IPS-11a (cell line): Measurements from ENCODE around the gene MUC4.
"Not testable (repeated sequence)": the region's sequence is repeated elsewhere in the genome, so short reads cannot be mapped to it uniquely, and the experiment has no call there.

ENCODE experiments used
- H3K4me3 ChIP-seq: one replicate; pipeline ENCODE4 v1.5.1; 2013; ENCODE audit warnings: low read depth, low read length, control low read depth

The MUC4 gene

GRCh38 chr3:195748661-195749060 is 63.1 kb downstream of the MUC4 start:
- no peak overlapping the region for H3K4me3 ChIP-seq

DNA sequence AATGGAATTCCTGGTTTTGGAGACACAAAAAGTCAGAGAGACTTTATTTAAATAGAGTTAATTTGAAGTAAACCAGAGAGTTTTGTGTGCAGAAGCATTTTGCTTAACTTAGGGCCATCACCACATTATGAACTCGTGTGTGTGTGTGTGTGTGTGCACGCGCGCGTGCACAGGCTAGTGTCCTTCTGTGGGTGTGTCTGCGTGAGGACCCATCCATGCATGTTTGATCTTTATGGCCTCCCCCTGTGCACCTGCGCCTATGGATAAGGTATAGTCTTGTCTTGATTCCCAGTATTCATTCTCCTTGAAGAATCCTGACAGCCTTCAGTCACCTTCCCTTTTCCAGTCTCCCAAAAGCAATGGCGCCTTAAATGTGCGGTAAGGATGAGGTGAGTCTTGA is 65.0 kb downstream of the MUC4 start:
- H3K4me3 ChIP-seq = no peak overlapping the region

DNA sequence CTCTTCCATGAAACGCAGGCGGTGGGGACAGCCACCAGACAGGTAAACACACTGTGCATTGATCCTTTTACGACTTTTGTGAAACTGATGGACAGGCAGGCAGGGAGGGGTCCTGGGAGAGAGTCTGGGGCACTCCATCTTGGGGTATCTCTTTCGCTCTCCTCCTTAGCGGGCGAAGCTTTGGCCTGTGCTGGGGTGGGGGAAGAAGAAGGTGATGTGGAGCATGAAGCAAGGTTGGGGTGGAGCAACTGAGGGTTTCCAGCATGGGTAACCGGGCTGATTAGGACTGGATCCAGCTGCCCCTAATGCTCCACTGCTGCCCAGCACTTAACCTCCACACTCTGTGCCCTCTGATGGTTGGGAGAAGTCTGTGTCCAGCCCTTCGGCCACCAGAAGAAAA is 65.4 kb downstream of the MUC4 start:
- no peak overlapping the region for H3K4me3 ChIP-seq

GRCh38 chr3:195744437-195744836 is 67.3 kb downstream of the MUC4 start:
- no peak overlapping the region for H3K4me3 ChIP-seq

GRCh38 chr3:195739561-195740111 is 72.1 kb downstream of the MUC4 start:
- H3K4me3 ChIP-seq = no peak overlapping the region

GRCh38 chr3:195738274-195739044 is 73.3 kb downstream of the MUC4 start:
- no peak overlapping the region for H3K4me3 ChIP-seq

- not testable (repeated sequence) for H3K4me3 ChIP-seq
These were observed 73.9 kb downstream of the MUC4 start for GRCh38 chr3:195737782-195738181.

DNA sequence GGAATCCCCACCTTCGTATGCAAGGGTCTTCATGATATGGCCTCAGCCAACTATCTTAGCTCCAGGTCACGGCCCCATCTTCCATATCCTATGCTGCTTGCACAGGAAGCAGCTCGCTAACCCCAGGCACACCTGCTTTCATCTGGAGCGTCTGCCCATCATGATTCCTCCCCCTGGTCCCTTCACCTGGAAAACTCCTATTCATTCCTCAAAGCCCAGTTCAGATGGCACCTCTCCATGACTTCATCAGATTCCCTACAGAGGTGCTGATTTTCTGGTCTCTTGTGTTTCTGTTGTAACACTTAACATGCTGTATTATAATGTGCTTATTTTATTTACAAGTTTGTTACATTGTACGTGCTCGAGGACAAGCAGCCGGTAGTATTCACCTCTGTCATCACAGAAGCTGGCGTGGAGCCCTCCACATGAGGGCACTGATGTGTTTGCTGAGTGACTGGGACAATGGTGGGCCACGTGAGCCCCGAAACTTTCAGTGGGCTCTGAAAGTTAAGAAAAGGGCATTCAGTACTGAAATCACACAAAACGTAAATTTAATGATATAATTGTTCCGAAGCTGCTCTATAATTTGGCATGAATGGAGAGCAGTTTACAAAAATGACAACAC is 74.8 kb downstream of the MUC4 start:
- H3K4me3 ChIP-seq = no peak overlapping the region

DNA sequence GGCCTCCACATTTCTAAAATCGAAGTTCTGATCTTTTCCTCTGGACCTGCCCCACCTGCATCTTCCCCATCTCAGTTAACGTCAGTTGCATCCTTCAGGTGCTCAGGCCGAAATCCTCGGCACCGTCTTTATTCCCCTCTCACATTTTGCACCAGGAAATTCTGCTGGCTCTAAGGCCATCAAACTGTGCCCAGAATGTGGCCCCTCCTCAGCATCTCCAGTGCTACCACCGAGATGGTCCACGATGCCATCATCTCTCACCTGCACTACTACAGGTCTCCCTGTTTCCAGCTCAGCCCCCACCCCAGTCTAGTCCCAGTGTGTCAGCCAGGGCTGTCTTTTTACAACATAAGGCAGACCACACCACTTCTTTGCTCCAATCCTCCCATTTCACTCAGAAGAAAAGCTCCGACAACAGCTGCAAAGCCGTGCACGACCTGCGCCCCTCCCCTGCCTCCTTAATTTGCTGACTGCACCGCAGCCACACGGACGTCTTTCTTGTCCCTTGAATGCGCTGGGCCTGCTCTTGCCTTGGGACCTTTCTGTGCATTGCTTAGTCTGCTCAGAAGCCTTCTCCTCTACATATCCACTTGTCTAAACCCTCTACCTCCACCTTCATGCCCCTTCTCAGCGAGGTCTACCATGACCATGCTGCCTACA is 76.6 kb downstream of the MUC4 start:
- H3K4me3 ChIP-seq = no peak overlapping the region

DNA sequence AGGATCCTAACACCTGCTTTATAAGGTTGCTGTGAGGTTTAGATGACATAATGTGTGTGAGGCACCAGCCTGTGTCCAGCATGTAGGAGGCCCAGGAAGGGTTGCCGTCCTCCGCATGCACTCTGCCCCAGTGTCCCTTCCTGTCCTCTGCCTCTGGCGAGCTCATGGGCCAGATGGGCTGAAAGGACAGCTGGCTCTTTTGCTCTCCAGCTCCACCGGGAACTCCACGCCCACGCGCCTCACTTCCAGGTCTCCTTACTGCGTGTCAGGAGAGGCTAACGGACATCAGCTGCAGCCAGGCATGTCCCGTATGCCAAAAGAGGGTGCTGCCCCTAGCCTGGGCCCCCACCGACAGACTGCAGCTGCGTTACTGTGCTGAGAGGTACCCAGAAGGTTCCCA is 78.8 kb downstream of the MUC4 start:
- H3K4me3 ChIP-seq = no peak overlapping the region

- no peak overlapping the region for H3K4me3 ChIP-seq
These were observed 80.3 kb downstream of the MUC4 start for GRCh38 chr3:195731356-195731905.

GRCh38 chr3:195729476-195730251 is 82.1 kb downstream of the MUC4 start:
- no peak overlapping the region for H3K4me3 ChIP-seq

DNA sequence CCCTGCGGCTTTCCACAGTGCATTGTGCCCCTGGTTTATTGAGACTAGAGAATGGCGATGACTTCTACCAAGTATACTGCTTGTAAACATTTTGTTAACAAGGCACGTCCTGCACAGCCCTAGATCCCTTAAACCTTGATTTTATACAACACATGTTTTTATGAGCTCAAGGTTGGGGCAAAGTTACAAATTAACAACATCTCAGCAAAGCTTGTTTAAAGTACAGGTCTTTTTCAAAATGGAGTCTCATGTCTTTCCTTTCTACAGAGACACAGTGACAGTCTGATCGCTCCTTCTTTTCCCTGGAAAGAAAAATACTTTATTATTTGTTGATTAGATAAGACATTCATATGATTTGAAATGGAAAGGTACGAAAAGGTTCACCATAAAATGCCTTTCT is 82.9 kb downstream of the MUC4 start:
- not testable (repeated sequence) for H3K4me3 ChIP-seq

DNA sequence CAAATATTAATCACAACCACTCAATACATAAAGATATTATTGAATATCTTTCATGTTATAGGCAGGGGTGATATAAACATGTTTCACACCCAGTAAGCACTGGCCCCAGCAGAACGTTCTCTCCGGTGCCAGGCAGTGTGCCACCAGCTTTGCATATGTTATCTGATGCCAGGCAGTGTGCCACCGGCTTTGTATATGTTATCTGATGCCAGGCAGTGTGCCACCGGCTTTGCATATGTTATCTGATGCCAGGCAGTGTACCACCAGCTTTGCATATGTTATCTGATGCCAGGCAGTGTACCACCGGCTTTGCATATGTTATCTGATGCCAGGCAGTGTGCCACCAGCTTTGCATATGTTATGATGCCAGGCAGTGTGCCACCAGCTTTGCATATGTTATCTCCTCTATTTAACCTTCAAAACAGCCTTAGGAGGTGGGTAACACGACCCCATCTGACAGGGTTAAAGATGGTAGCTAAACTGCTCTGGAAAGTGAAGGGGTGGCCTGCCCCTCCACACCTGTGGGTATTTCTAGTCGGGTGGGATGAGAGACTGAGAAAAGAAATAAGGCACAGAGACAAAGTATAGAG is 84.0 kb downstream of the MUC4 start:
- no peak overlapping the region for H3K4me3 ChIP-seq

DNA sequence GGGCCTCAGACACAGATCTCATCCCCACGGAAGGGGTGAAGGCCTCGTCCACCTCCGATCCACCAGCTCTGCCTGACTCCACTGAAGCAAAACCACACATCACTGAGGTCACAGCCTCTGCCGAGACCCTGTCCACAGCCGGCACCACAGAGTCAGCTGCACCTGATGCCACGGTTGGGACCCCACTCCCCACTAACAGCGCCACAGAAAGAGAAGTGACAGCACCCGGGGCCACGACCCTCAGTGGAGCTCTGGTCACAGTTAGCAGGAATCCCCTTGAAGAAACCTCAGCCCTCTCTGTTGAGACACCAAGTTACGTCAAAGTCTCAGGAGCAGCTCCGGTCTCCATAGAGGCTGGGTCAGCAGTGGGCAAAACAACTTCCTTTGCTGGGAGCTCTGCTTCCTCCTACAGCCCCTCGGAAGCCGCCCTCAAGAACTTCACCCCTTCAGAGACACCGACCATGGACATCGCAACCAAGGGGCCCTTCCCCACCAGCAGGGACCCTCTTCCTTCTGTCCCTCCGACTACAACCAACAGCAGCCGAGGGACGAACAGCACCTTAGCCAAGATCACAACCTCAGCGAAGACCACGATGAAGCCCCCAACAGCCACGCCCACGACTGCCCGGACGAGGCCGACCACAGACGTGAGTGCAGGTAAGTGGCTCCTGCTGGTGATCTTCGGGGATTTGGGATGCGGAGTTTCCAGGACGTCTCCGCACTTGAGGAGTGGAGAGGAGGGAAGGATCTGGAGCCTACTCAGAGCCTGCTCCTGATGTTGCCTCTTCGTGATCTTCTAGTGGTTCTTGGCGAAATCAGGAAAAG is 85.6 kb downstream of the MUC4 start:
- H3K4me3 ChIP-seq = not testable (repeated sequence)

DNA sequence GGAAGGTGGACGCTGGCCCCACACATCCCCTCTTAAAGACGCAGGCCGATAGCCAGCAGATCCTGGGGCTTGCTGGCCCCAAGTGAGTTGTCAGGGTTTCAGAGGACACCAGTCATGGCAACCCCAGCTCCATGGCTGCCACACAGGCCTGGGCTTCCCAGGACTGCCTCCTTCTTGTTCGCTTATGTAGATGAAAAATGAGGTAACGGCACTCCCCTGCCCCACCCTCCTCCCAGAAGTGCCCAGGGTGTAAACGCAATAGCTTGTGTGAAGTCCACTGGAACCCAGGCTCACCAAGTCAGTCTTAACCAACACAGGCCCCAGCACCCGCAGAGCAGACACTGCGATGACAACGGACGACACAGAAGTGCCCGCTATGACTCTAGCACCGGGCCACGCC is 87.4 kb downstream of the MUC4 start:
- H3K4me3 ChIP-seq = not testable (repeated sequence)

GRCh38 chr3:195722996-195723345 is 88.8 kb downstream of the MUC4 start:
- H3K4me3 ChIP-seq = not testable (repeated sequence)

DNA sequence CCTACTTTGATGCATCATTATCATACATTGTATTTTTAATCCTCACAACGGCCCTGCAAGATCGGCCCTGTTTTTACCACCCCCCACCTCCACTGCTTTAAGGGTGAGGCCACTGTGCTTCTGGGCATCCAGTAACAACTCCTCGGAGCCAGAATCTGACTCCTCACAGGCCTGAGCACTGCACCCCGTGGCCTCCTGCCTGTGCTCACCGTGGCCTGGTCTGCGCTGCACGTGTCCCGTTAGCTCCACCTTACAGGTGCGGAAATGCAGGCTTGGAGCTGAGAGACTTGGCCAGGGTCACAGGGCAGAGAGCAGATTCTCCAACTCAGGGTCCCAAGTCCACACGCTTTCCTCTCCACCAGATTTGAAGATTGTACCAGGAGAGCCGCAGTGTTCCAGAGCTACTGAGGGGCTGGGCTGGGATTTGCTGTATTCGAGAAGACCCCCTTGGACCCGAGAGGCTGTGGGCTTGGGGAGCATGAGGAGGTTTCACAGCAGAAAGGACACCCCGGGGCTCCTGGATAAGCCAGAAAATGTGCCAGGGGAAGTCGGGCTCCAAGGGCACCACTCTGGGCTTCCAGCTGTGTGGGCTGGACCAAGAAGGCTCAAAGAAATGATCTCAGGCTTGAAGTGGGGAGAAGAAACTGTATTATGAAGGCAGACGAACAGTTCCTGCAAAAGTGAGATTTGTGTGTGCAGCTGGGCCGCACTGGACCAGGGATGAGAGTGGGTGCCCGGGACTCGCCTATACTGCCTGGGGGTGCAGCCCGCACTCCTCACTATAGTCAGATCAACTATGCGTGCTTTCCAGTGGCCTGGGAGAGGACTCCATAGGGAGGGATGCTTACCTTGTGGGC is 89.4 kb downstream of the MUC4 start:
- not testable (repeated sequence) for H3K4me3 ChIP-seq
